GM19397 (cell line): ENCODE data around the gene RFX2.

Source experiments
- ATAC-seq: cut with Tn5 transposase; IDR thresholded peaks from one replicate; pipeline ENCODE4 v1.9.1; 2021; ENCODE audit warnings: mild to moderate bottlenecking, moderate library complexity; ENCODE audit not compliant: unreplicated experiment

RFX2 gene

GRCh38 chr19:6105444-6105843, 4.9 kb downstream of the RFX2 start:
- no peak for ATAC-seq

GRCh38 chr19:6103894-6104293, 6.4 kb downstream of the RFX2 start:
- no peak for ATAC-seq

- ATAC-seq: no peak
These were observed 7.1 kb downstream of the RFX2 start for GRCh38 chr19:6103217-6103644.

GRCh38 chr19:6101991-6102390, 8.3 kb downstream of the RFX2 start:
- no peak for ATAC-seq

- ATAC-seq: no peak
These were observed 8.9 kb downstream of the RFX2 start for GRCh38 chr19:6101291-6101825.

GRCh38 chr19:6100284-6100915, 9.9 kb downstream of the RFX2 start:
- no peak for ATAC-seq

GRCh38 chr19:6099599-6099998, 10.7 kb downstream of the RFX2 start:
- ATAC-seq: no peak

GRCh38 chr19:6099033-6099432, 11.3 kb downstream of the RFX2 start:
- no peak for ATAC-seq

GRCh38 chr19:6098574-6098973, 11.7 kb downstream of the RFX2 start:
- ATAC-seq: no peak

GRCh38 chr19:6097911-6098310, 12.4 kb downstream of the RFX2 start:
- no peak for ATAC-seq

- ATAC-seq: no peak
These were observed 14.5 kb downstream of the RFX2 start for GRCh38 chr19:6095760-6096159.

GRCh38 chr19:6092329-6093286, 17.7 kb downstream of the RFX2 start:
- no peak for ATAC-seq

GRCh38 chr19:6091771-6092291, 18.5 kb downstream of the RFX2 start:
- ATAC-seq: no peak

GRCh38 chr19:6090634-6091033, 19.7 kb downstream of the RFX2 start:
- no peak for ATAC-seq

GRCh38 chr19:6088602-6089049, 21.7 kb downstream of the RFX2 start:
- ATAC-seq: no peak

GRCh38 chr19:6087074-6087571, 23.2 kb downstream of the RFX2 start:
- peak; percentile 53 for ATAC-seq

GRCh38 chr19:6086068-6086788, 24.1 kb downstream of the RFX2 start:
- no peak for ATAC-seq

GRCh38 chr19:6084821-6085220, 25.5 kb downstream of the RFX2 start:
- no peak for ATAC-seq

GRCh38 chr19:6079107-6079506, 31.2 kb downstream of the RFX2 start:
- no peak for ATAC-seq

GRCh38 chr19:6078068-6078467, 32.2 kb downstream of the RFX2 start:
- no peak for ATAC-seq
